GM19238 (cell line): Measurements from ENCODE around the gene SHROOM3.

Experiments
- DNase-seq: peaks from one replicate; pipeline ENCODE4 v3.0.0; 2011; ENCODE audit warnings: low spot score; ENCODE audit not compliant: insufficient read length

Gene SHROOM3

DNA sequence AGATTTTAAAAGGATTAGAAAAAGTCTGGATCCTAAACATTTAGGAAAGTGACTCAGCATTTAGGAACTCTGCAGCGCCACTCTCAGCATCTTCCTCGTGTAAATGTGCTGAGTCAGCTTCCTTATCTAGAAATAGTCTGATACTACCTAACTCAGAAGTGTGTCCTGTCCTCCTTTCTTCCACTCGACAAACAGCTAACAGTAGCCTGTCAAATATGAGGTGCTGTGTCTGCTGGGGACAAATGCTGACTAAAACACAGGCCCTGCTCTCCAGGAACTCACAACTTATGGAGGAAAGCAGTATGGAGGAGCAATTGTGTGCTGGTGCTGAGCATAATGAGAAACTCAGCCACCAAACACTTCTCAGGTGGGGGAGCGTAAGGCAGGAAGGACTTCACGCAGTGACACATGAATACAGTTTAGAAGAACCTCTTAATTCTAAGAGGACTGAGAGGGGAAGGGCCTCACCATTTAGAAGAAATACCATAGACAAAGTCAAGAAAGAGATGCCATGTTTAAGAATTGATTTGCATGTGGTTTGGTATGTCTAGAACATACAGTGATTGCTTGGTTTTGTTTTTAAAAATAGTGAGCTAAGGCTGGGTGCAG lies 337.6 kb downstream of the SHROOM3 start:
- DNase-seq = no peak

DNA sequence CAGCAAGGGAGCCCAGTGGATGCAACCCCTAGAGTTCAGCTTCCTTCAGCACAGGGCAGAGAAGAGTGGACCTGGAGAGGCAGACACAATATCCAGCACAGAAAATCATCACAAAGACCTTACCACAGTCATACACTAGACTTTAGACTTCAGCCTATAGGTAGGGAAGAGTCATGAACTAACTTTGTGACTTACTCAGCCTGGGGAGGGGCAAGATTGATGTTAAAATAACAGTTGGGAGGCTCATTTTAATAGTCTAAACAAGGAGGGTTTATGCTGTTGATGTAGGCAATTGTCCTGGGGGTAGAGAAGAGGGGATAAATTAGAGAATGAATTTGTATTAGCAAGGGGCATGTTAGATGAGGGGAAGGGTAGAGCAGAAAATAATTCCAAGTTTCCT lies 338.7 kb downstream of the SHROOM3 start:
- DNase-seq = no peak

DNA sequence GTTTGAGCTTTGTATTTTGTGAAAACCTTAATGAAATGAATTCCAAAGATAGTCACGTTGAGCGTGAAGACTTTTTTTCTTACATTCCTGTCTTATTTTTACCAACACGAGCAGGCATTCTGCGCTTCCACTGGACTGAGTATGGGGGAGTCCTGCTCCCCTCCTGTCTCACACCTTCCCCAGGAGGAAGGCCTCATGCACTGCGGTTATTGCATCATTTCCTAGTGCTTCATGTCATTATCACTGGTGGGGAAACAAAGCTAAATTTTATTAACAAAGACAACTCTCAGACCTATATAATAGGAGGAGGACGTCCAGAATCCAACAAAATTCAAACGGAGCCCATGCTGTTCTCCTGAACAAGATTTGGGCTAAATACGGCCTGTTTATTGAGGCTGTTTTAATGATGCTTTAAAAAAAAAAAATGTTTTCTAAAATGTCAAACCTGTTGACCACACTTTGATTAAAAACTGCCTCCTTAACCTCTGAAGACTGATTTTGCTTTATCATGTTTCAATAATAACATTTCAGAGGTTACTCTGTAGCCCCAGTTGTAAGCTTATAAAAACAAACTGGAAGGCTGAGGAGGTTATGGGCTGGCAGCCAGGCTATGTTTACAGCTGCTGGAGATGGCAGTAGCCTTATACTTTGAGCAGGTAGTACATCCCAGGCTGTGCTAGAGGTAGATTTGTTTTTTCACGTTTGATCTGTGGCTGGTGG lies 344.9 kb downstream of the SHROOM3 start:
- no peak for DNase-seq

DNA sequence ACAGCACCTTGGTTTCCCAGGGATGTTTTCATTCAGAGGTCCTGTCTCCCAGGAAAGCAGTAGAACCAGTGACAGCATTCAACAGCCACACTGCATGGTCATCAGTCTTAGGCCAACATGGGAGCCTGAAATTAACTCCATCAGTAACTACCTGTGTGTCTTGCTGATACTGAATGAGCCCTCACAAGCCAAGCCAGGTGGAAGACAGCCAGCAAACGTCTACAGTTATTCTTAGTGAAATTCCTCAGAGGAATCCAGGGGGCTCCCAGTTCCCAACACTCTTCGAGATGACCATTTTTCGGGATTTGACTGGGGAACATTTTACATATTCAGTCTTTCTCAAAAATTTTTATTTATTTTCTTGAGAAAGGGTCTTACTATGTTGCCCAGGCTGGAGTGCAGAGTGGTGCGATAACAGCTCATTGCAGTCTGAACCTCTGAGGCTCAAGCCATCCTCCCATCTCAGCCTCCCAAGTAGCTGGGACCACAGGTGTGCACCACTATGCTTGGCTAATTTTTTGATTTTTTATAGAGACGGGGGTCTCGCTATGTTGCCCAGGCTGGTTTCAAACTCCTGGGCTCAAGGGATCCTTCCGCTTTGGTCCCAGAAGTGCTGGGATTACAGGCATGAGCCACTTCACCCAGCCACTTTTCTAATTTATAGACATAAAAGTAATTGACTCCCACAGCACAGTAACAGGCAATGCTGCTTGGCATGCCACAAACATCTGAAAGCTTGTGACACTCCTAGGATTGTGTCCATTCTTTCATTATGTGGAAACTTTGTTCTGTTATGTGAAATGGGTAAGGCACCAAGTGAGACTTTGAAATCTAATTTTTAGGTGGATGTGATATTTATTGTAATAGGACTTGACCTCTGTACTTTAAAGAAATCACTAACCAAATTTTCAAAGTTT lies 346.0 kb downstream of the SHROOM3 start:
- no peak for DNase-seq

DNA sequence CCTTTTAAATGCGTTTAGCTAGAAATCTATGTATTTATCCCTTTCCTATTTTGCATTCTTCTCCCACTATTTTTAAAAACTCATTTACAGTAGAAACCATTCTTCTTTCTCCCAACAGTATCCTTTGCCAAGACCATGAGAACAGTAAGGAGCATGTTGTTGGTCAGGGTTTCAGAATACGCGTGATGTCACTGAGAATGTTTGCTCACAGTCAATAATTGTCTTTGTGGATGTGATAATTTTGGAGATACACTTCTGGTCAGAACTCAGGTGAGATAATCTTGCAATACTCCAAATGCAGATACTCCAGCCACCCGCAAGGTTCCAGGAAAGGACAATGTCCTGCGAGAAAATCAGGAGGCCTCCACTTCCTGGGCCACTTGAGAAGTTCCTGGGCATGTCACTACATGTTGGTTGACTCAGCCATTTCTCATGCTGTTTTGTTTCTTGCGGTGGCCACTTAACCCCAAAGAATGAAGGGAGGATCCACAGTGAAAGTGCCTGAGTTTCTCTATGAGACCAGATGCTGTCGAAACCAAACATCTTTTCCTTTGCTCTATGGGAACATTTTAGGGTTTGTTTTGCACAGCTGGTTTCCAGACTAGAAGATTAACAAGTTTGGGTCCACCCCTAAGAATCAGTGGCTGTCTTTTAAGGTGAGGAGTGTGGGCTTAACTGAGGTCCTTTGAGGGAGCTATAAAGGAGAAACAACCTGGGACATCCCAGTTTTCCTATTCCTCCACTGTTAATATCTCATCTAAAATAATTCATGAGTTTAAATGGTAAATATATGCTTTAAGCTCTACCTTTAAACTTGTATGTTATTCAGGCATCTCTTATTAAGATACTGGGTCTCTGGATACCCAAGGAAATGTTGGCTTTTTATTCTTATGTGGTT lies 346.9 kb downstream of the SHROOM3 start:
- no peak for DNase-seq

DNA sequence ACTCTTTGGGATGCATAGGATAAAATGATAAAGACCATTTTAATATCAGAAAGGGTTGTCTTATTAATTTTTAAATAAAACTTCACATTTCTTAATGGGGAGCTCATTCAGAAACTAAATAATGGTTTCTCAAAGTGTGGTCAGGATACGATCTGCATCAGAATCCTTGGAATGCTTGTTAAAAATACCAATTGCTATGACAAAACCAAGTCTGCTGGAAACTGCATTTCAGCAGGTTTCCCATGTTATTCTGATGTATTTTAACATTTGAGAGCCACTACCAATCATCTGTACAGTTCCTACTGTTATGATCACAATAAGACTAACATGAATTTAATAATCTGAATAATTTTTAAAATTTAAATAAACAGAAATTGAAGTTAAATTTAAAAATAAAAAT lies 347.8 kb downstream of the SHROOM3 start:
- DNase-seq = no peak

DNA sequence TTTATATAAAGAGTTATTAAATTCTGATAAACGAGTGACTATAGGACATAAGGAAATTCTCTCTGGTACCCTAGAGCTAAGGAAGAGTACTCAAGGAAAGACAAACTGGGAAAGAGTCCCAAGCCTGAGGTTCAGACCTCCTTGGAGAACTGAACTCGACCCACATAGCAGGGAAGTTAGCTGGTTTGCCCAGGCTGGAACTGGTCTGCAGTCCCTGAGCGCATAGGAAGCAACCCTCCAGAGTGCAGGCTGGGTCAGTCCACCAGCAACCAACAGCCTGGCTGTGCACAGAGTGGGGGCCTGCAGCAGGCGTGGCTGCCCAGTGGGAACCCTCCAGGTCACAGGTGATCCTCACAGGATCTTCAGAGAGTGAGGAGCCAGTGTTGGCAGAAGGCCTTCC lies 348.8 kb downstream of the SHROOM3 start:
- no peak for DNase-seq

DNA sequence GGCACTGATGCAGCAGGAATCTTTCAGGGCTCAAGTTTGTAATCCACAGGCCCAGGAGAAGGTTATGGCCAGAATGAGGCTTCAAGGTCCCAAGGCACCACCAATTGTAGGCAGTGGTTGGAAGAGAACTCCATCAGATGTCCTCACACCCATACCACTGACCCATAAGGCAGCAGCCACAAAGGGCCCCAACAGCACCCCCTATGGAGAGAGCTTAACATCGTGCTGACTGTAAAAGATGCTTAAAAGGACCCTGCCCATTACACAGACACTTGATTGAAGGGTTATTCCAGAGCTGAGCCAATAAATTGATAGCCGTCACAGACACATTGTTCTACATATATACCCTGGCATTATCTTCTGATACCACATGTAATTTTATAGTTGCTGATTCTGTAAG lies 349.2 kb downstream of the SHROOM3 start:
- no peak for DNase-seq

DNA sequence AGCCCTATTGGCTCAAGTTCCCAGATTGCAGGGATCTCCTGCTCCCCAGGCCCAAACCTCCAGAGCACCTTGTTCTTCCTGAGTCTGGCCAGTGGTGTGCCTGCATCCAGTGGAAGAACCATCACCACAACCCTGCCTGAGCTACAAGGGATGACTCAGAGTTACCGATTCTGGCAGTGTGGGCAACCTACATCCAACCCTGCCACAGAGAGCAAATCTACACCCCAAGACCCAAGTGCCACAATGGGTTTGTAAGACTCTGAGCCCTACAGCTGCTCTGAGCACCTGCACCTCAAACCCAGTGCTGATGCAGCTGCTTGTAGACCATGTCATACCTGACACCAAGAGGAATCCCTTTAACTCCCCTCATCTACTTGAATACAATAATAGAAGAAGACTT lies 352.9 kb downstream of the SHROOM3 start:
- no peak for DNase-seq

DNA sequence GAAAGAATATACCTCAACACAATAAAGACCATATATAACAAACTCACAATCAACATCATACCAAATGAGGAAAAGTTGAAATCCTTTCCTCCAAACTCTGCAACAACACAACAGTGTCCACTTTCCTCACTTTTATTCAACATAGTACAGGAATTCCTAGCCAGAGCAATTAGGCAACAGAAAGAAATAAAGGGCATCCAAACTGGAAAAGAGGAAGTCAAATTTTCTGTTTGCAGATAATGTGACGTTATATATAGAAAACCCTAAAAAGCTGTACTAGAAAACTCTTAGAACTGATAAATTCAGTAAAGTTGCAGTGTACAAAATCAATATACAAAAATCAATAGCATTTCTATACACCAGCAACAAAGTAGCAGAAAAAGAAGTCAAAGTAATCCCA lies 355.3 kb downstream of the SHROOM3 start:
- DNase-seq = no peak

DNA sequence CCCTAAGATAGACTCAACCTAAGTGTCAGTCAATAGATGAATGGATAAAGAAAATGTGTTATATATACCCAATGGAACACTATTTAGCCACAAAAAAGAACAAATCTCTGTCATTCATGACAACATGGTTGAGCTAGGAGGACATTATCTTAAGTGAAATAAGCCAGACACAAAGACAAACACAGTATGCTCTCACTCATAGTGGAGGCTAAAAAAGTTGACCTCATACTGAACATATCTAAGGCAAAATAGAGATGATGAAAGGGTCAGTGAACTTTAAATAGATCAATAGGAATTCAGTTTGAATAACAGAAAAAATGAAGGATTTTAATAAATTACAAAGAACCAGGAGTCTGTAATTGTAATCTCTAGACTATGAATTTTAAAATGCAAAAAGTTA lies 356.4 kb downstream of the SHROOM3 start:
- no peak for DNase-seq

DNA sequence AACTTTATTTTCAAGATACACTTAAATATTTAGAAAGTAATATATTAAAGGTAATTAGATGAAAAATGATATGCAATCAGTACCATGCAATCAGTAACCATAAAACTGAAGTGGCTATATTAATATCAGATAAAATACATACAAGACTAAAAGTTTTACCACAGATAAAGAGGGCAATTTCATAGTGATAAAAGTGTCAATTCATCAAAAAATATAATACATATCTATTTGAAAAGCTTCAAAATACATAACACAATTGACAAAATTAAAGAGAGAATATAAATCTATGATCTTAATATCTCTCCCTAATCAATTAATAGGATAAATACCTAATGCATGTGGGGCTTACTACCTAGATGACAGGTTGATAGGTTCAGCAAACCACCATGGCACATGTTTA lies 357.4 kb downstream of the SHROOM3 start:
- no peak for DNase-seq

DNA sequence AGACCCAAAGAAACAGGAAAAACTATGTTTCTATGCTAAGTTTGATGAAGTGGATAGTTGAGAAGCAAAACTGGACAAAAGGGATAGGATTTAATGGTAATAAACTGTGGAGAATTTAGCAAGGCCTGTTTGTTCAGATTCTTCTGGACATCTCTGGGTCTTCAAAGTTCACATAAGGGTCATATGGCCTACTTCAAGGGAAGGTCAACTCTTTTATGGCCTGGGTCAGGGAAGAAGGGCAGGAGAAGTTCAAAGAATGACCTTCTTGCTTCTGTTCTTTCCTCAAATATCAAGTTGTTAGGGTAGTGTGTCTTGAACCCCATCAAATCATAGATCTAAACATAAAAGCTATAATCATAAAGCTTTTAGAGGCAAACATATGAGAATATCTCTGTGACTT lies 360.2 kb downstream of the SHROOM3 start:
- DNase-seq = no peak

DNA sequence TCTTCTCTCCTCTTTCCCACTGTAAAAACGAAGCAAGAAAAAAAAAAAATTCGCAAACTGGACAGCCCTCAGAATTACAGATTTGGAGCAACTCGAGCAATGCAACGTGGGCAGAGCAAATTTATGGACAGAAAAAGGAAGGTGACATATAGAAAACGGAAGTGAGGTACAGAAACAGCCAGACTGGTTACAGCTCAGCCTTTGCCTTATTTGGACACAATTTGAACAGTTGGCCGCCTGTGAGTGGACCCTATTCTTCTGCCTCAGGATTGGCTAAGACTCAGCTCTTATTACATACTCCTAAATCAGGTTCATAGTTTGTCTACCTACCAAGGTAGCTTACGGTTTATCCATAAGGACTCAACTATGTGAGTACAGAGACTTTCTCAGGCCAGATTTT lies 364.1 kb downstream of the SHROOM3 start:
- DNase-seq = no peak

DNA sequence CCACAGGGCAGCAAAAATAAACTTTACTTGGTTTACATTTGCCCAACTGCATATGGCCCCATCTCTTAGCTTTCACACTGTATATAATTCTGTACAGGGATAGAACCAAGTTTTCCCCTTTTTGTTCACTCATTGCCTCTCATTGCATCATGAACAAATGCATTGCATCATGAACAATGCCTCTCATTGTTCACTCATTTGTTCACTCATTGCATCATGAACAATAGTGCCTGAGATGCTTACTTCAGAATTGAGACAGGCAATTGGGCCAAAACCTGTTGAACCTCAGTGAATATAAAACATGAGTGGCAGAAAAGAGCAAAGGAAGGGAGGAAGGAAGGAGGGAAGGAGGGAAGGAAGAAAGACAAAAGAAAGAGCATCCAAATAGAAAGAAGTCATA lies 364.7 kb downstream of the SHROOM3 start:
- DNase-seq = no peak

DNA sequence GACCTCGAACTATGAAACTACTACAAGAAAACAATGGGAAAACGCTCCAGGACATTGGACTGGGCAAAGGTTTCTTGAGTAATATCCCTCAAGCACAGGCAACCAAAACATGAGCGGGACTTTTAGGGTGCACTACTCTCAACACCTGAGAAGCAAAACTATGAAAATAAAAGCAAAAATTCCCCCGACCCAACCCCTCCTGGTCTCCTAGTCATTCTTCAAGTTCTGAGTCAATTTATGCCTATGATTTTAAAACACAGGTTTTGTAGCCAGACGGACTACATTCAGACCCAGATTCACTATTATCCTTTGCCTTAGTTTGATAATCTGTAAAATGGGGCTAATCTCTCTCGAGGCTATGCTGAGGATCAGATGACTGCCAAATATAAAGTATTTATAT lies 365.9 kb downstream of the SHROOM3 start:
- DNase-seq = no peak

DNA sequence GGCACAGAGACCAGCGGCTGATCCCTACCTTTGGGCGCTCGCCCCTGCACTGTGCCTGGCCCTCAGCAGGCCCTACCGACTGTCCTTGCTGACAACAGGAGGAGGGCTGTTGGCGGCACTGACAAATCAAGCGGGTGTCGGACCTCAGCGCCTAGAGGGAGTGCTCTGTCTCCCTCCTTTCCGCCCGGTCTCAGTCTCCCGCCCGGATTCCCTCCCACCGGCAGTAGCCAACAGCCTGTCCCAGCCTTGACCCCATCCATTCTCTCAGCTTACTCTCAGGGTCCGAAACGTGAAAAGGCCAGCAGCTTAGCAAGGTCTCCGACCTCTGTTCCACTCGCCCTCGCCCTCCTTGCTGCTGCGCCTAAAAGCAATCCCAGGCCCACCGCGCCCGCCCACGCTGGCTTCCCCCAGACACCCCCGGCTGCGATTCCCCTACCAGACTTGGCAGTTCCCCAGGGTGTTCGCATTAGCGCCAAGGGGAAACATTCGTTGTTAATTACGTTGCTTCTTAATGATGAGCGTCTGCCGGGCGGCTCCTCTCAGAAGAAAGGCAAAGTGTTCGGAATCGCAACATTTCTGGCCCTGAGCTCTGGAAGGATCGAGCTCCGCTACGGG lies 366.7 kb downstream of the SHROOM3 start:
- no peak for DNase-seq

DNA sequence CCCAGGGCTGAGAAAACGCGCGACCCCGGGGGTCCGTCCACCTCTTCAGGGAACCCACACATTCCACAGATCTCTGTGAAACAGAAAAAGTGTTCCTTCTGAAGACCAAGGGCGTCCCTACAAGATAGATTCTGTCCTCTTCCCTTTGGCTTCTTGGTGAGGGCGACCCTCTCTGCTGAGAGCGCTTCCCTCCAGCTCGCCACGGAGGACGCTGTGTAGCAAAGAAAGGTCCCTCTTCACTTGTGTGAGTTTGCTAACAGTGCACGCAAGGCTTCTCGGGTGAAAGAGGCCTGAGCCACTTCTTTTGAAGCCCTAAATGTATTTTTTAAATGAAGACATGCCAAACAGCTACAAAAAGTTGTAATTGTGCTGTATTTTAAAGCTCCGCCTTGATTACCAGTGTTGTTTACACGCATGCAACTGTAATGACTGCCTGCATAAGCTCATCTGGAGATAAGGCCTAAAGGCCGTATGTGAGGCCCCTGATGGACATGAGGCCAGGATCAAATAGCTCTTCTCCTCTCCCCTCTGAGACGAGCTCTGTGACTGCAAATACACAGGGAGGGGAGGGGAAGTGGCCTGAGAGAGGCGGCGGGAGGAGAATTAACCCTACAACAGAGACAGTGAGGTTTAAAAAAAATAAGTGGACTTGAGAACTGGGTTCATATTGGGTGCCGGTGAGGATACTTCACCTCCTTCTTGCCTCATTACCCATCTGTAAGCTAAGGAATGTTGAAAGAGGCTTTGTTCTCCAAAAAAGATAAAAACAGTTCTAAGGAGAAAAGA lies 367.4 kb downstream of the SHROOM3 start:
- DNase-seq = no peak

DNA sequence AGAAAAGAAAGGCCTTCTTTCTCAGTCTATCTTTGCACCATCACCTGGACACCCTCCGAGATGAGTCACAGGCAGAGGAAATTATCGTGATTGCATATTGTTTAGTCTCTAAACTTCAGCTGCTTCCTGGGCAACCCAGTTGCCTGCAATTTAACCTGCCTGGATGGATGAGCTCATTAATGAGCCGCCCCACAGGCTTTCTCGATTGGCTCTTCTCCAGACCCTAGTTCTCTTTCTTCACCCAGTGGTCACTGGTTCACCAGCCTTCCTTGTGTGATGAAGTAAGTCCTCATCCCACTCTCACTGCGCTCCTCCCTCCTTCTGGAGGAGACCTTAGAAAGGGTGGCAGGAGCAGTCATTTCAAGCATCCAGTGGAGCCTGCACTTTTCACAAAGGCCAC lies 368.5 kb downstream of the SHROOM3 start:
- no peak for DNase-seq

DNA sequence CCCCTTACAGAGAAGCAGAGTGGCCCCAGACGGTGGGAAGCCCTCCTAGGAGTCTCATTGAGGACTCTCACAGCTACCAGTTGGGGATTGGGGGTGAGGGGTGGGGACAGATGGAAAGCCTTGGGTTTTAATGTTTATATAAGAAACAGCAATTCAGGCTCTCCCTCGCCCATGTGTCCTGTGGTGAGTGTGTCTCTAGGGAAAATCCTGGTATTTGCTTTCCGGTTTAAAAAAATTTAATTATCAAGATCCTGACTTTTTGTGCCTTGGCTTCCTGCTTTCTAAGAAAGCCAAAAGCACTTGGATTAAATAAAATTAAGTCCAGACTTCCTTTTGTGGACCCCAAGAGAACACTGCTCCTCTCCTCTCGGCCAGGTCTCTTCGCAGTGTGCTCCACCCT lies 369.1 kb downstream of the SHROOM3 start:
- DNase-seq = no peak
